DND-41 (cell line): ENCODE data around the gene OSBPL7.

Experiments
- ATAC-seq: fragments of 200-7000 bp; cut with Tn5 transposase; 3 replicates; pipeline ENCODE4 v1.9.1; 2021; ENCODE audit warnings: low read depth; ENCODE audit not compliant: insufficient read depth
- DNase-seq: peaks from one replicate; pipeline ENCODE4 v3.0.0-alpha.2; 2020
- H2AFZ ChIP-seq: 2 replicates; pipeline ENCODE4 v1.6.0; 2012; ENCODE audit warnings: low read depth, low read length
- H3K27ac ChIP-seq: 2 replicates; pipeline ENCODE4 v1.5.1; 2012; ENCODE audit warnings: low read length, inconsistent platforms
- H3K27me3 ChIP-seq: fragments of 200-600 bp; sonication (generic); 2 replicates; pipeline ENCODE4 v1.6.0; 2012; ENCODE audit warnings: low read length, mild to moderate bottlenecking, inconsistent platforms; ENCODE audit not compliant: insufficient read depth, poor library complexity
- H3K36me3 ChIP-seq: 2 replicates; pipeline ENCODE4 v1.5.1; 2012; ENCODE audit warnings: low read length, inconsistent platforms; ENCODE audit not compliant: insufficient read depth
- H3K4me1 ChIP-seq: 2 replicates; pipeline ENCODE4 v1.5.1; 2012; ENCODE audit warnings: mild to moderate bottlenecking, low read length; ENCODE audit not compliant: insufficient read depth
- H3K4me2 ChIP-seq: 2 replicates; pipeline ENCODE4 v1.6.0; 2012; ENCODE audit warnings: mild to moderate bottlenecking, moderate library complexity, low read length, inconsistent platforms; ENCODE audit not compliant: insufficient read depth
- H3K4me3 ChIP-seq, 2 experiments: fragments of 200-600 bp in 1 of 2; shearing (Covaris generic) in 1 of 2; 2 replicates each; pipeline ENCODE4 v1.5.1; 2012 to 2016; ENCODE audit warnings: inconsistent platforms in 2 of 2, low read length in 2 of 2, mild to moderate bottlenecking in 2 of 2, low read depth in 1 of 2, moderate library complexity in 1 of 2
- H3K79me2 ChIP-seq: 2 replicates; pipeline ENCODE4 v1.6.0; 2012; ENCODE audit warnings: low read length, inconsistent platforms; ENCODE audit not compliant: insufficient read depth
- H3K9ac ChIP-seq: 2 replicates; pipeline ENCODE4 v1.6.0; 2012; ENCODE audit warnings: low read depth, mild to moderate bottlenecking, inconsistent platforms, low read length, moderate library complexity
- H3K9me3 ChIP-seq: 2 replicates; pipeline ENCODE4 v1.5.1; 2012; ENCODE audit warnings: low read length, moderate library complexity, mild to moderate bottlenecking, inconsistent platforms; ENCODE audit not compliant: insufficient read depth, severe bottlenecking
- H4K20me1 ChIP-seq: 2 replicates; pipeline ENCODE4 v1.6.0; 2012; ENCODE audit warnings: low read length; ENCODE audit not compliant: insufficient read depth
- EZH2 ChIP-seq: IDR thresholded peaks from 3 replicates; pipeline ENCODE4 v1.6.1; 2012; ENCODE audit warnings: borderline replicate concordance, low read depth, mild to moderate bottlenecking, moderate library complexity, low read length, inconsistent platforms; ENCODE audit not compliant: severe bottlenecking
- TF ChIP-seq, protein P1 (sequence below): IDR thresholded peaks from 2 replicates; pipeline ENCODE4 v1.5.1; 2012; ENCODE audit warnings: borderline replicate concordance, low read length, moderate library complexity, mild to moderate bottlenecking; ENCODE audit not compliant: poor library complexity, severe bottlenecking; ENCODE audit errors: extremely low read depth

OSBPL7 gene

GRCh38 chr17:47820033-47820789, 1.4 kb downstream of the OSBPL7 start:
- Histone ChIP-seq H3K79me2 (peaks cover 19% of the 10 kb centered on the region), H3K4me2 (peak overlapping the region; percentile 99), H3K9me3 (no peaks in the 10 kb centered on the region), H3K4me1 (peaks cover 24% of the 10 kb centered on the region), H3K27ac (peak overlapping the region; percentile 78), H2AFZ (no peak overlapping the region), H3K4me3 (peak overlapping the region; percentile 85 to 88; a peak in 3 of 4 replicates), H3K36me3 (peaks cover 57% of the 10 kb centered on the region), H4K20me1 (no peaks in the 10 kb centered on the region; the same call in 1 of the 2 replicates), H3K9ac (peak overlapping the region; percentile 79), H3K27me3 (no peaks in the 10 kb centered on the region)
- ATAC-seq (no peak), DNase-seq (no peak)
- TF ChIP-seq EZH2 = no peak
- TF ChIP-seq, protein P1, sequence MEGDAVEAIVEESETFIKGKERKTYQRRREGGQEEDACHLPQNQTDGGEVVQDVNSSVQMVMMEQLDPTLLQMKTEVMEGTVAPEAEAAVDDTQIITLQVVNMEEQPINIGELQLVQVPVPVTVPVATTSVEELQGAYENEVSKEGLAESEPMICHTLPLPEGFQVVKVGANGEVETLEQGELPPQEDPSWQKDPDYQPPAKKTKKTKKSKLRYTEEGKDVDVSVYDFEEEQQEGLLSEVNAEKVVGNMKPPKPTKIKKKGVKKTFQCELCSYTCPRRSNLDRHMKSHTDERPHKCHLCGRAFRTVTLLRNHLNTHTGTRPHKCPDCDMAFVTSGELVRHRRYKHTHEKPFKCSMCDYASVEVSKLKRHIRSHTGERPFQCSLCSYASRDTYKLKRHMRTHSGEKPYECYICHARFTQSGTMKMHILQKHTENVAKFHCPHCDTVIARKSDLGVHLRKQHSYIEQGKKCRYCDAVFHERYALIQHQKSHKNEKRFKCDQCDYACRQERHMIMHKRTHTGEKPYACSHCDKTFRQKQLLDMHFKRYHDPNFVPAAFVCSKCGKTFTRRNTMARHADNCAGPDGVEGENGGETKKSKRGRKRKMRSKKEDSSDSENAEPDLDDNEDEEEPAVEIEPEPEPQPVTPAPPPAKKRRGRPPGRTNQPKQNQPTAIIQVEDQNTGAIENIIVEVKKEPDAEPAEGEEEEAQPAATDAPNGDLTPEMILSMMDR = no peak

- Histone ChIP-seq H4K20me1 (no peaks in the 10 kb centered on the region; the same call in 1 of the 2 replicates), H3K4me1 (peaks cover 24% of the 10 kb centered on the region), H3K4me3 (no peak overlapping the region), H3K79me2 (peaks cover 19% of the 10 kb centered on the region), H3K9ac (no peak overlapping the region), H3K27me3 (no peaks in the 10 kb centered on the region), H3K27ac (no peak overlapping the region), H3K9me3 (no peaks in the 10 kb centered on the region), H3K36me3 (peaks cover 60% of the 10 kb centered on the region), H2AFZ (no peak overlapping the region), H3K4me2 (no peak overlapping the region)
- no peak for ATAC-seq
- DNase-seq = no peak
- TF ChIP-seq, protein P1 = no peak
- no peak for TF ChIP-seq EZH2
Measured at GRCh38 chr17:47819475-47819874, 2.1 kb downstream of the OSBPL7 start.

DNA sequence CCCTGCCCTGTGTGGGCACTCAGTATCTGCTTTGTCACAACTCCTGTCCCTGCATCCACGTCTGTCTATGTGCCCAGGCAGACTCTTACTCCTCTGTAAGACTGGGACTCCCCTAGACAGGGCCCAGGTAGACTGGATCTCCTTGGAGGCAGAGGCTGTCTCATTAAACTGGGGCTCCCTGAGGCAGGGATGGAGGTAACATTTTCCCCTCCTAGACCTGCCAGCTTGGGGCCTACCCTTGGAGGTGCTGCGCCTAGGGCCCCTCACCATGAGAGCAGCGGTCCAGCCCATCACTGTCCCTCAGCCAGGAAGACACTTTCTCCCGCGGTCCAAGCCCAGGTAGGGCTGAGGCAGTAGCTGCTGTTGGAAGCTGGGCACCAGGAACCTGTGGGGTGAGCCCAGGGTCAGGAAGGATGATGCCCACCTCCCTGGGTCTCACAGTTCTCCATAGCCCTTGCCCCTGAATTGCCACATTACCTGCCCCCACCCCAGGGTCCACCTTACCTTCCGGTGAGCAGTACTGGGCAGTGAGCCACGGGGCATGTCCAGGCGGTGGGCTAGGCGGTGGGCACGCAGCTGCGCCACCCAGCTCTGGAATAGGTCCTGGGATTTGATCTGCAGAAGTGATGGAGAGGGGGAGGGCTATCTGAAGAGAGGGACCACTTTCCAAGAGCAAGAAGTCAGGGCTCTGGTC, 3.4 kb downstream of the OSBPL7 start:
- no peaks in the 10 kb centered on the region for H3K27me3 ChIP-seq

More for the DNA sequence above, 3.4 kb downstream of the OSBPL7 start:
- H3K4me3 ChIP-seq = no peak overlapping the region
- H3K4me1 ChIP-seq = peaks cover 24% of the 10 kb centered on the region
- H3K27ac ChIP-seq = no peak overlapping the region
- peaks cover 58% of the 10 kb centered on the region for H3K36me3 ChIP-seq
- H3K9me3 ChIP-seq = no peaks in the 10 kb centered on the region
- H3K4me2 ChIP-seq = no peak overlapping the region
- no peak for ATAC-seq
- DNase-seq = no peak
- no peak overlapping the region for H3K9ac ChIP-seq
- TF ChIP-seq EZH2 = no peak
- TF ChIP-seq, protein P1 = no peak
- H3K79me2 ChIP-seq = peaks cover 19% of the 10 kb centered on the region
- H2AFZ ChIP-seq = no peak overlapping the region
- no peaks in the 10 kb centered on the region; the same call in 1 of the 2 replicates for H4K20me1 ChIP-seq
